Neural cell (in vitro differentiated cells): ENCODE measurements around the gene SPAG7. TPM values are rescaled to one million over a fixed set of nuclear protein-coding genes. Genes with fewer than 3 reads are reported as not detected.

Experiments
- H2AFZ ChIP-seq: fragments of 200-600, 300-800 bp; sonication (generic), shearing (Covaris generic); 2 replicates; pipeline ENCODE4 v1.6.0; 2014; ENCODE audit warnings: low read depth, mild to moderate bottlenecking, antibody characterized with exemption, low read length, moderate library complexity
- H3F3A ChIP-seq: fragments of 200-600 bp; shearing (Covaris generic); 2 replicates; pipeline ENCODE4 v1.6.1; 2016; ENCODE audit warnings: mild to moderate bottlenecking, moderate library complexity, mixed read lengths, antibody characterized with exemption, low read length; ENCODE audit not compliant: insufficient read depth, poor library complexity, severe bottlenecking
- H3K27ac ChIP-seq: fragments of 200-600, 300-800 bp; sonication (generic), shearing (Covaris generic); 2 replicates; pipeline ENCODE4 v1.5.1; 2014; ENCODE audit warnings: mild to moderate bottlenecking, low read length, moderate library complexity
- H3K27me3 ChIP-seq: fragments of 300-800, 200-600 bp; sonication (generic), shearing (Covaris generic); 2 replicates; pipeline ENCODE4 v1.6.0; 2014; ENCODE audit warnings: mild to moderate bottlenecking, low read depth, low read length, moderate library complexity; ENCODE audit not compliant: insufficient read depth
- H3K36me3 ChIP-seq: fragments of 300-800, 200-600 bp; sonication (generic), shearing (Covaris generic); 2 replicates; pipeline ENCODE4 v1.5.1; 2014; ENCODE audit warnings: mild to moderate bottlenecking, antibody characterized with exemption, low read length, moderate library complexity; ENCODE audit not compliant: insufficient read depth
- H3K4me2 ChIP-seq: fragments of 300-800, 200-600 bp; sonication (generic), shearing (Covaris generic); 2 replicates; pipeline ENCODE4 v1.6.0; 2014; ENCODE audit warnings: mild to moderate bottlenecking, low read length
- H3K4me3 ChIP-seq: fragments of 300-800, 200-600 bp; sonication (generic), shearing (Covaris generic); 2 replicates; pipeline ENCODE4 v1.5.1; 2014; ENCODE audit warnings: mild to moderate bottlenecking, low read length, moderate library complexity
- H3K79me2 ChIP-seq: fragments of 200-600 bp; shearing (Covaris generic); replicated peaks from 2 replicates; pipeline ENCODE4 v1.6.0; 2014; ENCODE audit warnings: mild to moderate bottlenecking, low read length, moderate library complexity; ENCODE audit not compliant: insufficient read depth
- H3K9ac ChIP-seq: fragments of 300-800, 200-600 bp; sonication (generic), shearing (Covaris generic); 2 replicates; pipeline ENCODE4 v1.6.1; 2016; ENCODE audit warnings: mild to moderate bottlenecking, low read length, mixed read lengths
- H3K9me2 ChIP-seq: fragments of 200-600 bp; shearing (Covaris generic); 2 replicates; pipeline ENCODE4 v1.6.1; 2016; ENCODE audit warnings: mild to moderate bottlenecking, low read length, mixed read lengths; ENCODE audit not compliant: insufficient read depth
- H3K9me3 ChIP-seq: fragments of 200-600, 300-800 bp; sonication (generic), shearing (Covaris generic); 2 replicates; pipeline ENCODE4 v1.6.1; 2016; ENCODE audit warnings: mild to moderate bottlenecking, mixed run types, low read length, moderate library complexity, mixed read lengths
- H4K20me1 ChIP-seq: fragments of 200-600 bp; shearing (Covaris generic); 2 replicates; pipeline ENCODE4 v1.6.1; 2016; ENCODE audit warnings: mild to moderate bottlenecking, mixed run types; ENCODE audit not compliant: insufficient read depth
- EP300 ChIP-seq: fragments of 450-650 bp; conservative IDR thresholded peaks from 2 replicates; pipeline ENCODE4 v1.6.1; 2014; ENCODE audit warnings: antibody characterized with exemption, mild to moderate bottlenecking, moderate library complexity; ENCODE audit not compliant: poor library complexity, severe bottlenecking
- EZH2 ChIP-seq: fragments of 200-600, 300-800 bp; shearing (Covaris generic), sonication (generic); IDR thresholded peaks from 2 replicates; pipeline ENCODE4 v1.6.1; 2014; ENCODE audit warnings: antibody characterized with exemption, low read length, borderline replicate concordance, mild to moderate bottlenecking; ENCODE audit not compliant: insufficient read depth, poor library complexity, severe bottlenecking
- MXI1 ChIP-seq: fragments of 450-650 bp; conservative IDR thresholded peaks from 2 replicates; pipeline ENCODE4 v1.6.1; 2014; ENCODE audit warnings: antibody characterized with exemption, mild to moderate bottlenecking; ENCODE audit not compliant: poor library complexity, severe bottlenecking
- POLR2AphosphoS5 ChIP-seq: IDR thresholded peaks from 2 replicates; pipeline ENCODE4 v1.6.1; 2012
- RAD21 ChIP-seq: fragments of 450-650 bp; conservative IDR thresholded peaks from 2 replicates; pipeline ENCODE4 v1.6.1; 2014; ENCODE audit warnings: antibody characterized with exemption, mild to moderate bottlenecking, moderate library complexity
- SMC3 ChIP-seq: fragments of 450-650 bp; conservative IDR thresholded peaks from 2 replicates; pipeline ENCODE4 v1.6.1; 2014; ENCODE audit warnings: antibody characterized with exemption, mild to moderate bottlenecking, moderate library complexity; ENCODE audit not compliant: poor library complexity
- TAF1 ChIP-seq: IDR thresholded peaks from 2 replicates; pipeline ENCODE4 v1.6.1; 2012; ENCODE audit warnings: low read depth
- polyA plus RNA-seq: library from polyadenylated mRNA; depleted of rRNA; stranded (reverse); fragments of >200 nt; gene quantifications from 2 replicates; pipeline ENCODE4 v1.2.3, GENCODE V29; 2014
- TF ChIP-seq, protein P1 (sequence below): fragments of 450-650 bp; IDR thresholded peaks from 2 replicates; pipeline ENCODE4 v1.5.1; 2014; ENCODE audit warnings: antibody characterized with exemption, mild to moderate bottlenecking, moderate library complexity; ENCODE audit not compliant: poor library complexity, severe bottlenecking
- TF ChIP-seq, protein P2 (sequence below): IDR thresholded peaks from 2 replicates; pipeline ENCODE4 v1.6.1; 2012; ENCODE audit warnings: borderline replicate concordance

Gene SPAG7
- polyA plus RNA-seq, 1 donor from 2014 or later: 66.4 TPM

DNA sequence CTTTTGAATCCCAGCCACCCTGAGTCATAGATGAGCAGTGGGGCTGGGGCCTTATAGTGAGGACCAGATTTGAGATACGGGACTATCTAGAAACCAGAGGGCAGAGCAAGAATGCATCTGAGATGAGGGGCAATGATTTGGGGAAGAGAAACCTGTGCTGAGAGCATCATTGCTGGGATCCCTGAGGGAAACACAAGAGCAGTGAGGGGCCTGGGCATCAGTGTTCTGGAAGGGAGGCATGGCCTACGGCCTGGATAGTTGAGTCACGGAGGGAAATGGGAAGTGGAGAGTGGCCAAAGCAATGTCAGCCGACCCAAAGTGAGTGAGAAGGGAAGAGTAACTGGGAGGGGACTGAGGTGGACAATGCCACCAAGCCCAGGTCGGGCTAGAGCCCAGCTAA lies 14.7 kb upstream of the SPAG7 start:
- Histone ChIP-seq H3K79me2 (no peaks in the 10 kb centered on the region), H3F3A (no peaks in the 10 kb centered on the region), H3K9me3 (no peaks in the 10 kb centered on the region), H3K27ac (no peak overlapping the region), H3K9ac (no peak overlapping the region), H3K4me3 (no peak overlapping the region), H3K36me3 (no peaks in the 10 kb centered on the region), H2AFZ (no peak overlapping the region), H3K27me3 (no peaks in the 10 kb centered on the region), H3K4me2 (no peak overlapping the region), H4K20me1 (no peaks in the 10 kb centered on the region), H3K9me2 (no peaks in the 10 kb centered on the region)
- TF ChIP-seq EP300 (no peak), POLR2AphosphoS5 (no peak), EZH2 (no peak), MXI1 (no peak)
- TF ChIP-seq, protein P1, sequence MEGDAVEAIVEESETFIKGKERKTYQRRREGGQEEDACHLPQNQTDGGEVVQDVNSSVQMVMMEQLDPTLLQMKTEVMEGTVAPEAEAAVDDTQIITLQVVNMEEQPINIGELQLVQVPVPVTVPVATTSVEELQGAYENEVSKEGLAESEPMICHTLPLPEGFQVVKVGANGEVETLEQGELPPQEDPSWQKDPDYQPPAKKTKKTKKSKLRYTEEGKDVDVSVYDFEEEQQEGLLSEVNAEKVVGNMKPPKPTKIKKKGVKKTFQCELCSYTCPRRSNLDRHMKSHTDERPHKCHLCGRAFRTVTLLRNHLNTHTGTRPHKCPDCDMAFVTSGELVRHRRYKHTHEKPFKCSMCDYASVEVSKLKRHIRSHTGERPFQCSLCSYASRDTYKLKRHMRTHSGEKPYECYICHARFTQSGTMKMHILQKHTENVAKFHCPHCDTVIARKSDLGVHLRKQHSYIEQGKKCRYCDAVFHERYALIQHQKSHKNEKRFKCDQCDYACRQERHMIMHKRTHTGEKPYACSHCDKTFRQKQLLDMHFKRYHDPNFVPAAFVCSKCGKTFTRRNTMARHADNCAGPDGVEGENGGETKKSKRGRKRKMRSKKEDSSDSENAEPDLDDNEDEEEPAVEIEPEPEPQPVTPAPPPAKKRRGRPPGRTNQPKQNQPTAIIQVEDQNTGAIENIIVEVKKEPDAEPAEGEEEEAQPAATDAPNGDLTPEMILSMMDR: no peak

DNA sequence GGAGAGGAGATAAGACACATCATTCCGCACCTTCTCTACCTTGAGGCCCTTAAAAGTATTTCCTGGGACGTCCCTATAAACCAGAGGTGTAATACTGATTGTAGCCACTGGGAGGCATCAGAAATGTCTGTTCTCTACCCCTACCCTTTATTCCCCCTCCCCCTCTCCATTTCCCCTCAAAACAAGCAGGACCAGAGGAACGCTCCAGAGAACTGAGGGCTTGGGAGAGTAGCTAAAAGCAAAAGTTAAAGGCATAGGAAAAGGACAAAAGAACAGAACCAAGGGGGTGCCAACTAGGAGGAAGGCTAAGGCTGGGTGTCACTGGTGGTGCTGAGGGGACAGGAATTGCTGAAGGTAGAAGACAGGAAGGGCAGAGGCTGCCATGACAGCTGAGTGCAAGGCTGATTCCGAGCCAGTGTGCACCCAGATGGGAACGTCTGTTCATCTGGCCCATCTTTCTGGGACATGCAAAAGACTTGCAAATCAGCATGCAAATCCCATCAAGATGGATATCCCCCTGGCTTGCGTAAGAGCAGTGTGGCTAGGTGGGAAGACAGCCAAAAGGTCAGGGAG lies 13.1 kb upstream of the SPAG7 start:
- no peaks in the 10 kb centered on the region for H3K79me2 ChIP-seq
- H3K4me2 ChIP-seq: no peak overlapping the region
- H3K9me2 ChIP-seq: no peaks in the 10 kb centered on the region
- no peak overlapping the region for H3K9ac ChIP-seq
- no peaks in the 10 kb centered on the region for H3K27me3 ChIP-seq
- TF ChIP-seq EZH2 (no peak), TAF1 (no peak), SMC3 (peak; percentile 79), MXI1 (no peak), RAD21 (peak; percentile 65), EP300 (no peak), POLR2AphosphoS5 (no peak)
- TF ChIP-seq, protein P1: peak; percentile 74
- TF ChIP-seq, protein P2, sequence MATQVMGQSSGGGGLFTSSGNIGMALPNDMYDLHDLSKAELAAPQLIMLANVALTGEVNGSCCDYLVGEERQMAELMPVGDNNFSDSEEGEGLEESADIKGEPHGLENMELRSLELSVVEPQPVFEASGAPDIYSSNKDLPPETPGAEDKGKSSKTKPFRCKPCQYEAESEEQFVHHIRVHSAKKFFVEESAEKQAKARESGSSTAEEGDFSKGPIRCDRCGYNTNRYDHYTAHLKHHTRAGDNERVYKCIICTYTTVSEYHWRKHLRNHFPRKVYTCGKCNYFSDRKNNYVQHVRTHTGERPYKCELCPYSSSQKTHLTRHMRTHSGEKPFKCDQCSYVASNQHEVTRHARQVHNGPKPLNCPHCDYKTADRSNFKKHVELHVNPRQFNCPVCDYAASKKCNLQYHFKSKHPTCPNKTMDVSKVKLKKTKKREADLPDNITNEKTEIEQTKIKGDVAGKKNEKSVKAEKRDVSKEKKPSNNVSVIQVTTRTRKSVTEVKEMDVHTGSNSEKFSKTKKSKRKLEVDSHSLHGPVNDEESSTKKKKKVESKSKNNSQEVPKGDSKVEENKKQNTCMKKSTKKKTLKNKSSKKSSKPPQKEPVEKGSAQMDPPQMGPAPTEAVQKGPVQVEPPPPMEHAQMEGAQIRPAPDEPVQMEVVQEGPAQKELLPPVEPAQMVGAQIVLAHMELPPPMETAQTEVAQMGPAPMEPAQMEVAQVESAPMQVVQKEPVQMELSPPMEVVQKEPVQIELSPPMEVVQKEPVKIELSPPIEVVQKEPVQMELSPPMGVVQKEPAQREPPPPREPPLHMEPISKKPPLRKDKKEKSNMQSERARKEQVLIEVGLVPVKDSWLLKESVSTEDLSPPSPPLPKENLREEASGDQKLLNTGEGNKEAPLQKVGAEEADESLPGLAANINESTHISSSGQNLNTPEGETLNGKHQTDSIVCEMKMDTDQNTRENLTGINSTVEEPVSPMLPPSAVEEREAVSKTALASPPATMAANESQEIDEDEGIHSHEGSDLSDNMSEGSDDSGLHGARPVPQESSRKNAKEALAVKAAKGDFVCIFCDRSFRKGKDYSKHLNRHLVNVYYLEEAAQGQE: no peak
- H3K9me3 ChIP-seq: no peaks in the 10 kb centered on the region
- H3K4me3 ChIP-seq: no peak overlapping the region
- no peak overlapping the region for H2AFZ ChIP-seq
- H3K27ac ChIP-seq: no peak overlapping the region
- no peaks in the 10 kb centered on the region for H3F3A ChIP-seq
- H3K36me3 ChIP-seq: no peaks in the 10 kb centered on the region
- no peaks in the 10 kb centered on the region for H4K20me1 ChIP-seq
